ENCODE data around the gene SNAPIN.
"Not testable (repeated sequence)": the region's sequence is repeated elsewhere in the genome, so short reads cannot be mapped to it uniquely, and the experiment has no call there.

SNAPIN gene

DNA sequence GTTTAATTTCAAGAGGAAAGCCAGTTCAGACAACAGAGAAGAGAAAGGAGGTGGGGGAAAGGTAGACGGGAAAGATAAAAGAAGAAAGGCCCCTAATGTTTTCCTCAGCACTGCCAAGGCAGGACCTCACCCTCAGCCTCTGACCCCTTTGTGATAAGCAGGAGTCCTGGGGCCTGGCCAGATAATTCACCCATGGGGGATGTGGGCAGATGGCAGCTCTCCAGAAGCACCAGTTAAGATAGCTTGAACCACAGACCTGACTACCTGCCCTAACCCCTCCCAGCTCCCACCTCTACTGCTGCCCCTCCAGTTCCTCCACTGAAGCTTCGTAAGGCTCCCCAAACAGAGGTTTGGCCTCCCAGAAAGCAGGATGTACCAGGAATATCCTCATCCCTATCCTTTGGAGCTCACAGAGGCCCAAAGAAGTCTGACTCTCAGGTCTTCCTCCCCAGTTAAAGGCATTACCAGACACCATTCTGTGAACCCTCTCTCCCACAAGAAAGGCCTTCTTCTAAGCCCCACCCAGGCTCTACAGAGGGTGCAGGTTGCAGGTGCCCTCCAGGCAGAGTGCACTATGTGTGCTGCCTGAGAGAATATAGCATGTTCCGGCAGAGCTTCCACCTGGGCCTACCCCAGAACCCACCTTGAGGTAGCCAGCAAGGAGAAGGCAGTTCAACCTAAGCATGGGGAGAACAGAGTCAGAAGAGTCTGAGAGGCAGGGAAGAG lies 9.2 kb upstream of the SNAPIN start:
- DNase-seq = no peak

GRCh38 chr1:153649863-153650235 lies 8.7 kb upstream of the SNAPIN start:
- peak; percentile 87 to 97 for DNase-seq

- no peak for DNase-seq
Observed at GRCh38 chr1:153651771-153652170, 6.7 kb upstream of the SNAPIN start.

DNA sequence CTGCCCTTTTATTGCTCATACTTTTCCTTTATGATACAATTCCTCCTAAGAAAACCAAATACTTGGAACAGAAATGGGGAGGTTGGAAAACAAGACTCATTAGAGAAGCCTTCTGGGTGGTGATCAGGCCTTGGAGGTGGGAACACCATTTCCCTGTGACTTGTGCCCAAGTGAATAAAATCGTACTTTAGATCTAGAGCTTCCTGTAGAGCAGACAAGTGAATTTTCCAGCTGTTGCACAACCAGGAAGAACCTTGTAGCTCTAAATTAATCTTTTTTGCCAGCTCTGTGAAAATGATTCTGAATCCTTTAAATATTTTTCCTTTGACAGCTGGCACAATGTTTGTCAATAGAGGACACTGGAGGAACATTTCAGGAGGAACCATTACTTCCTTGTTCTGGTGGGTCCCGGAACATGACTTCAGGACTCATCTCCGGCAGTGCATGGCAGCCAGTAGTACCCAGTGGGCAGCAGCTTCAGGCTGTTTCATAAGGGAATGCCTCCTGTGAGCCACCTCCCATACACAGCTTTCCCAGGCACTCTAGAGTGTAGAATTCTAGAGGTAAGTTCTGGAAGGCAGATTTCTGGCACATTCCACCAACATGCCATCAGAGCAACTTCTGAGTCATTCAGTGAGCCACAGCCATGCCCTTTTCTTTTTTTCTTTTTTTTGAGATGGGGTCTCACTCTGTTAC lies 5.5 kb upstream of the SNAPIN start:
- DNase-seq = no peak

- DNase-seq = no peak
Observed at GRCh38 chr1:153655333-153655732, 3.2 kb upstream of the SNAPIN start.

- DNase-seq = no peak
Observed at GRCh38 chr1:153659175-153659534, 652 bp downstream of the SNAPIN start.

DNA sequence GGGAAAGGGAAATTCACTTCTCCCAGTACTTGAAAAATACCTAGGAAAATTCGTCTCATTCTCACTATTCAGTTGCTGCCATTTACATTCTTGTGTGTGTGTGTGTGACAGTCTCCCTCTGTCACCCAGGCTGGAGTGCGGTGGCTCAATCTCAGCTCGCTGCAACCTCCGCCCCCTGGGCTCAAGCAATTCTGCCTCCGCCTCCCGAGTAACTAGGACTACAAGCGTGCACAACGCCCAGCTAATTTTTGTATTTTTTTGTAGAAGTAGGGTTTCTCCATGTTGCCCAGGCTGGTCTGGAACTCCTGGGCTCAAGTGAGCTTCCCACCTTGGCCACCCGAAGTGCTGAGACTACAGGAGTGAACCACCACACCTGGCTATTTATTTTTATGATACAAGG lies 1.2 kb downstream of the SNAPIN start:
- no peak for DNase-seq

GRCh38 chr1:153661111-153661708 lies 2.7 kb downstream of the SNAPIN start:
- no peak for DNase-seq

- peak in 1 of 2 experiments; percentile 19 for DNase-seq
Observed at GRCh38 chr1:153662269-153662668, 3.8 kb downstream of the SNAPIN start.

- no peak for DNase-seq
Observed at GRCh38 chr1:153663211-153663610, 4.7 kb downstream of the SNAPIN start.

GRCh38 chr1:153667439-153667838 lies 8.9 kb downstream of the SNAPIN start:
- DNase-seq = no peak

DNA sequence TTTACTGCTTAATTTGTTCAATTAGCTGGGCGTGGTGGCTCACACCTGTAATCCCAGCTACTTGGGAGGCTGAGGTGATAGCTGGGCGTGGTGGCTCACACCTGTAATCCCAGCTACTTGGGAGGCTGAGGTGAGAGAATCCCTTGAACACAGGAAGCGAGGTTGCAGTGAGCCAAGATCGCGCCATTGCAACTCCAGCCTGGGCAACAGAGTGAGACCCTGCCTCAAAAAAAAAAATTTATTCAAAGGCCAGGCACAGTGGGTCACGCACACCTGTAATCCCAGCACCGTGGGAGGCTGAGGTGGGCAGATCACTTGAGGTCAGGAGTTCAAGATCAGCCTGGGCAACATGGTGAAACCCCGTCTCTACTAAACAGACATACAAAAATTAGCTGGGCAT lies 10.2 kb downstream of the SNAPIN start:
- not testable (repeated sequence) for DNase-seq

DNA sequence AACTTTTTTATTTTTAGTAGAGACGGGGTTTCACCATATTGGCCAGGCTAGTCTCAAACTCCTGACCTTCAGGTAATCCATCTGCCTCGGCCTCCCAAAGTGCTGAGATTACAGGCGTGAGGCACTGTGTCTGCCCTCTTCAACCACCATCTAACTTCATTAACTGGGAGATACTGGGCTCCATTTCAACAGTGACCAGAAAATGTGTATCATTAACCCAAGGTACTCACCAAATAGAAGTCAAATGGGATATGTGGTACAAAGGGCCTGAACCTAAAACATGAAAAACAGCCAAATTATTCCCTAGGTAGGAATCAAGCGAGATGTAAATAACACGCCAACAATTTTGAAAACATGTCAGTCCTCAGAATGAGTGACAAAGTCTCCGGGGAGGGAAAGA lies 11.1 kb downstream of the SNAPIN start:
- no peak for DNase-seq

DNA sequence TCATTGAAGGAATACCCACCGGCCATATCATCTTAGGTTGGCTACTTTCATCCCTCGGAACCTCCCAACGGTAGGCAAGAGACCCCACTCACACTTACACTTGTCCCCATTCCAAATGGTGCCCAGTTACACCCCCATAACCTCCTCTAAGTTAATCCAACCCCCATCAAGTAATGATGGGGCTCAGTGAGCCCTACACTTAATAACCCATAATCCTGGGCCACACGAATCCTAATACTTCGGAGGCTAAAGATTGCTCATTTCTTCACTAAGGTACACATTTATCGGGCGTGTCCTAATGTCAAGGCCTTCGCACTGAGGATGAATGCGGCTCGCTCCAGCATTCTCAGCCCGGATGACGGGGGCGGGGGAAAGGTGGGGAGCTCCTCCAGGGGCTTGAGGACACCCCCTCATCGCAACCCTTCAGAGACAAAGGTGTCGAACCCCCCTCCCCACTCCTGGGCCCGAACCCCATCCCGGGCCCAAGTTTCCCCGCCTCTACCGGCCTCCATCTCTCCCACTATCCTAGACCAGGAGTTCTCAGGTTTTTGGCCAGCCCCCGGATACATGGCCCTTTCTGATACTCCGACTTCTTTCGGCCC lies 11.9 kb downstream of the SNAPIN start:
- no peak for DNase-seq

GRCh38 chr1:153670859-153671627 lies 12.5 kb downstream of the SNAPIN start, which contains the start of gene ILF2:
Gene ILF2 (minus strand): TSS chr1:153670993. CDS start chr1:153670922, 71 bp downstream.
- DNase-seq = peak; percentile 100

- peak; percentile 53 to 65 for DNase-seq
Observed at GRCh38 chr1:153671628-153672353, 13.3 kb downstream of the SNAPIN start.

DNA sequence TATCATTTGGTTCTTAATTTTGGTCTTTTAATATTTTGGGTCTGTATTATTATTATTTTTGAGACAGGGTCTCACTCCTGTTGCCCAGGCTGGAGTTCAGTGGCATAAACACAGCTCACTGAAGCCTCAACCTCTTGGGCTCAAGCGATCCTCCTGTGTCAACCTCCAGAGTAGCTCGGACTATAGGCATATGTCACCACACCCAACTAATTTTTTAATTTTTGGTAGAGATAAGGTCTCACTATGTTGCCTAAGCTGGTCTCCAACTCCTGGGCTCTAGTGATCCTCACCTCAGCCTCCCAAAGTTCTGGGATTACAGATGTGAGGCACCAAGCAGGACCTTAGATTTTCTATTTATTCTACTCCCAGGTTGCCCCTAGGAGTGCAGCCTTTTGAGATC lies 15.0 kb downstream of the SNAPIN start:
- DNase-seq = no peak

DNA sequence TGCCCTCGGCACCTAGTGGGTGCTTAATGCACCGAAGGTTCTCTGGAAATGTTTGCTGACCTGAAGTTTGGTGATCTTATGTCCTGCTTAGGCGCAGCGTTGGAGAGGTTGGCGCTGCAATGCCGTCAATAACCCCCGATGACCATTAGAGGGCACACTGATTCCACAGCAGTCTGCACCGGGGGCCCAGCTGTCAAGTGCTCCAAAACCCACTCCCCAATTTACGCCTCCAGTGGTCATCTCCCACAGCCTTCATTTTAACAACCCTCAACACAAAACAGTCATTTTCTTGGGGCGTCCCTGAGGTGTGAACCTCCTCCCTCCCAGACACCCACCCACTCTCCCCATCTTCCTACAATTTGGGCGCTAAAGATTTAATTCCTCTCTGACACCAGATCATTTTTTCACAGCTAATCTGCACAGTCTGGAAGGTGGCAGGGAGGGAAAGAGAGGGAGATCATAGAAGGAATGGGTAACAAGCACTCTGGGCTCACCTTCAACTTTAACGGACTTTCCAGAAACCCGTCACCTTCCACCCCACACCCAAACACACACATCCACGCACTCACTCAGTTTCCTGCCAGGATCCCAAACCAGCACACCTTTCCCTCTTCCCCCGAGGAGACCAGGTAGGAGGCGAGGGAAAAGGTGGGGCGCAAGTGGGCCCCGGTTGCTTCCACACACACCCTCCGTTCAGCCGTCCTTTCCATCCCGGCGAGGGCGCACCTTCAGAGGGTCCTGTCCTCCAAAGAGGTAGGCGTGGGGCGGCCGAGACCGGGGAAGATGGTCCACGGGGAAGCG lies 19.4 kb downstream of the SNAPIN start:
- DNase-seq = peak; percentile 50 to 64

- peak; percentile 23 to 36 for DNase-seq
Observed at GRCh38 chr1:153678519-153679336, 20.2 kb downstream of the SNAPIN start, which contains the start of gene NPR1. Gene NPR1 (plus strand): TSS chr1:153678688. CDS start chr1:153679109, 421 bp downstream.
